ENCODE results near the gene DENND2C.

The DENND2C gene

GRCh38 chr1:114669562-114670082 lies at the start of gene DENND2C:
Gene DENND2C (minus strand): TSS chr1:114670049. CDS start chr1:114625984, 44,065 bp downstream.
- no peak for DNase-seq (ENCODE audit: low read depth)

- DNase-seq (ENCODE audit: low read depth): no peak
These were observed 49.6 kb upstream of the DENND2C start for GRCh38 chr1:114719424-114719787.

- DNase-seq (ENCODE audit: low read depth): no peak
These were observed 49.0 kb upstream of the DENND2C start for GRCh38 chr1:114718661-114719423.

- DNase-seq (ENCODE audit: low read depth): peak; percentile 94
These were observed 46.7 kb upstream of the DENND2C start, which contains the start of gene NRAS for GRCh38 chr1:114716304-114717170. Gene NRAS (minus strand): TSS chr1:114716771. CDS start chr1:114716160, 611 bp downstream.

- no peak for DNase-seq (ENCODE audit: low read depth)
These were observed 46.1 kb upstream of the DENND2C start for GRCh38 chr1:114715952-114716303.

- DNase-seq (ENCODE audit: low read depth): no peak
These were observed 43.1 kb upstream of the DENND2C start for GRCh38 chr1:114712977-114713376.

- no peak for DNase-seq (ENCODE audit: low read depth)
These were observed 40.5 kb upstream of the DENND2C start for GRCh38 chr1:114710360-114710759.

GRCh38 chr1:114707604-114708003 lies 37.8 kb upstream of the DENND2C start:
- DNase-seq (ENCODE audit: low read depth): no peak

GRCh38 chr1:114703242-114703641 lies 33.4 kb upstream of the DENND2C start:
- DNase-seq (ENCODE audit: low read depth): no peak

- no peak for DNase-seq (ENCODE audit: low read depth)
These were observed 32.9 kb upstream of the DENND2C start for GRCh38 chr1:114702737-114703136.

- no peak for DNase-seq (ENCODE audit: low read depth)
These were observed 32.1 kb upstream of the DENND2C start for GRCh38 chr1:114701931-114702330.

GRCh38 chr1:114700036-114700600 lies 30.3 kb upstream of the DENND2C start:
- no peak for DNase-seq (ENCODE audit: low read depth)

- no peak for DNase-seq (ENCODE audit: low read depth)
These were observed 27.0 kb upstream of the DENND2C start for GRCh38 chr1:114696810-114697209.

- DNase-seq (ENCODE audit: low read depth): no peak
These were observed 25.7 kb upstream of the DENND2C start, which contains the start of gene AMPD1 for GRCh38 chr1:114695430-114696058. Gene AMPD1 (minus strand): TSS chr1:114695546. CDS start chr1:114695471, 75 bp downstream.

GRCh38 chr1:114694540-114695310 lies 24.9 kb upstream of the DENND2C start:
- no peak for DNase-seq (ENCODE audit: low read depth)

- no peak for DNase-seq (ENCODE audit: low read depth)
These were observed 23.1 kb upstream of the DENND2C start for GRCh38 chr1:114692947-114693346.

- DNase-seq (ENCODE audit: low read depth): no peak
These were observed 21.2 kb upstream of the DENND2C start for GRCh38 chr1:114691061-114691460.

- DNase-seq (ENCODE audit: low read depth): no peak
These were observed 20.3 kb upstream of the DENND2C start for GRCh38 chr1:114690148-114690547.

- no peak for DNase-seq (ENCODE audit: low read depth)
These were observed 18.7 kb upstream of the DENND2C start for GRCh38 chr1:114688526-114688925.

GRCh38 chr1:114685851-114686250 lies 16.0 kb upstream of the DENND2C start:
- DNase-seq (ENCODE audit: low read depth): no peak

GRCh38 chr1:114677691-114678090 lies 7.8 kb upstream of the DENND2C start:
- DNase-seq (ENCODE audit: low read depth): no peak
